ENCODE data around the gene USP47. TPM values are rescaled to one million over a fixed set of nuclear protein-coding genes. Genes with fewer than 3 reads are reported as not detected.

The USP47 gene
- total and polyA plus RNA-seq, 2 of the 8 experiments (the other 6 are each of a cell fraction or from before 2014, with no cell fraction given): 4.2 to 21.3 TPM

- H3K79me2 ChIP-seq (ENCODE audit: control insufficient read depth in 1 of 2, insufficient read depth in 2 of 2, low read length in 2 of 2): no peaks in the 10 kb centered on the region
- 85% methylated on average over 11 of the region's 11 CpGs; no CpG with 5 or more reads in 1 of the 2 experiments for WGBS, 2 experiments (ENCODE audit: extremely low coverage in 1 of 2, insufficient coverage in 1 of 2, insufficient read length in 1 of 2, insufficient replicate concordance in 2 of 2, low coverage in 1 of 2, low lambda C conversion rate in 2 of 2, missing lambda C conversion rate in 1 of 2)
- H3K36me3 ChIP-seq (ENCODE audit: control insufficient read depth in 2 of 4, insufficient read depth in 4 of 4, low read length in 3 of 4): peaks cover 3 to 12% (median 10%) of the 10 kb centered on the region in 4 experiments; a peak in 7 of 8 replicates
- H2BK5ac ChIP-seq (ENCODE audit: low read depth, low read length): no peak overlapping the region
- no peaks in the 10 kb centered on the region for H3K27me3 ChIP-seq (replicated peaks in 1 of 4; ENCODE audit: control insufficient read depth in 3 of 4, extremely low read depth in 1 of 4, insufficient read depth in 3 of 4, low read length in 3 of 4)
- H3K23me2 ChIP-seq (ENCODE audit: low read depth, low read length): no peaks in the 10 kb centered on the region
- H3K18ac ChIP-seq (ENCODE audit: extremely low read depth, low read length): no peak overlapping the region
- DNase-seq (ENCODE audit: low read depth in 1 of 2, low spot score in 2 of 2): no peak
- no peak overlapping the region for H2BK120ac ChIP-seq (replicated peaks; ENCODE audit: low read depth, low read length)
- no peaks in the 10 kb centered on the region for H3K9me3 ChIP-seq (ENCODE audit: insufficient read depth in 2 of 2, low read depth in 1 of 2, low read length in 1 of 2)
- H3K4me1 ChIP-seq (replicated peaks in 1 of 4; ENCODE audit: control insufficient read depth in 3 of 4, insufficient read depth in 4 of 4, low read length in 3 of 4): no peaks in the 10 kb centered on the region
- H3K4ac ChIP-seq (replicated peaks; ENCODE audit: insufficient read length, low read depth, low read length): no peak overlapping the region
- H3K23ac ChIP-seq (ENCODE audit: insufficient read length): no peak overlapping the region
- no peak overlapping the region for H2BK12ac ChIP-seq (ENCODE audit: low read depth, low read length)
- ChIA-PET POLR2A (ENCODE audit: partially characterized antibody) (no interaction called here), CTCF (ENCODE audit: partially characterized antibody) (interaction anchor here (0.9 to 1.9 kb wide), 4 partner anchors 10 to 48 kb away, joined by 3 to 8 read pairs (median 4); no protein-coding TSS in a partner anchor)
- H4K91ac ChIP-seq (replicated peaks; ENCODE audit: insufficient read length, low read length): no peak overlapping the region
- H3K4me2 ChIP-seq (ENCODE audit: insufficient read depth in 1 of 2, low read depth in 2 of 2, low read length in 2 of 2): no peak overlapping the region
- no peak overlapping the region for H2BK20ac ChIP-seq (ENCODE audit: low read length)
- no peak overlapping the region for H3K56ac ChIP-seq (replicated peaks; ENCODE audit: insufficient read length, low read depth, low read length)
- no peak overlapping the region for H4K8ac ChIP-seq (ENCODE audit: extremely low read depth, insufficient read depth, low read length)
- H2AK5ac ChIP-seq (ENCODE audit: low read depth, low read length): no peak overlapping the region
- H3K14ac ChIP-seq (ENCODE audit: insufficient read length): no peak overlapping the region
- no peaks in the 10 kb centered on the region for H3K79me1 ChIP-seq (ENCODE audit: low read depth, low read length)
- H3K9ac ChIP-seq (replicated peaks in 1 of 4; ENCODE audit: extremely low read depth in 1 of 4, low read depth in 3 of 4, low read length in 3 of 4): no peak overlapping the region
- no peak overlapping the region for H2BK15ac ChIP-seq (ENCODE audit: low read length)
- H3K27ac ChIP-seq (ENCODE audit: low read depth, low read length): no peak overlapping the region
- no peak overlapping the region for H2AFZ ChIP-seq (ENCODE audit: low read length)
- no peak for FAIRE-seq
- no peak overlapping the region for H4K5ac ChIP-seq (ENCODE audit: insufficient read length, low read depth, low read length)
- H4K20me1 ChIP-seq (replicated peaks in 1 of 2; ENCODE audit: control insufficient read depth in 1 of 2, insufficient read depth in 2 of 2, low read length in 2 of 2): no peaks in the 10 kb centered on the region
- no peak overlapping the region for H3K4me3 ChIP-seq (ENCODE audit: extremely low read depth in 1 of 4, insufficient read depth in 2 of 4, low read depth in 3 of 4, low read length in 4 of 4)
- no peak for TF ChIP-seq SIN3A (conservative IDR thresholded peaks at IDR 0.05 in 1 of 2, IDR thresholded peaks at IDR 0.05 in 1 of 2; ENCODE audit: low read depth in 1 of 2, low read length in 2 of 2)
- TF ChIP-seq RXRA (IDR thresholded peaks at IDR 0.05; ENCODE audit: insufficient read depth, low read depth, low read length): no peak
- TF ChIP-seq CBX5 (IDR thresholded peaks at IDR 0.05; ENCODE audit: low read depth, low read length): no peak
- no peak for TF ChIP-seq MAFK (IDR thresholded peaks at IDR 0.05; ENCODE audit: low read depth, low read length)
- TF ChIP-seq RNF2 (IDR thresholded peaks at IDR 0.05; ENCODE audit: borderline replicate concordance, low read depth, low read length, missing control alignments, poor library complexity, severe bottlenecking): no peak
- no peak for TF ChIP-seq JUND (IDR thresholded peaks at IDR 0.05; ENCODE audit: low read length)
- TF ChIP-seq SIX5 (IDR thresholded peaks at IDR 0.05; ENCODE audit: low read depth, low read length): no peak
- no peak for TF ChIP-seq MAX (IDR thresholded peaks at IDR 0.05)
- no peak for TF ChIP-seq SP2 (IDR thresholded peaks at IDR 0.05; ENCODE audit: low read length)
- no peak for TF ChIP-seq RBBP5 (IDR thresholded peaks at IDR 0.05; ENCODE audit: borderline replicate concordance, low read depth, low read length)
- no peak for TF ChIP-seq SP1 (IDR thresholded peaks at IDR 0.05; ENCODE audit: low read depth, low read length)
- TF ChIP-seq TEAD4 (IDR thresholded peaks at IDR 0.05; ENCODE audit: low read depth, low read length): no peak
- no peak for TF ChIP-seq BACH1 (IDR thresholded peaks at IDR 0.05; ENCODE audit: low read length)
These were observed 154.7 kb downstream of the USP47 start for GRCh38 chr11:11996321-11997048.
